ENCODE measurements around the gene DENND1B.

DNA sequence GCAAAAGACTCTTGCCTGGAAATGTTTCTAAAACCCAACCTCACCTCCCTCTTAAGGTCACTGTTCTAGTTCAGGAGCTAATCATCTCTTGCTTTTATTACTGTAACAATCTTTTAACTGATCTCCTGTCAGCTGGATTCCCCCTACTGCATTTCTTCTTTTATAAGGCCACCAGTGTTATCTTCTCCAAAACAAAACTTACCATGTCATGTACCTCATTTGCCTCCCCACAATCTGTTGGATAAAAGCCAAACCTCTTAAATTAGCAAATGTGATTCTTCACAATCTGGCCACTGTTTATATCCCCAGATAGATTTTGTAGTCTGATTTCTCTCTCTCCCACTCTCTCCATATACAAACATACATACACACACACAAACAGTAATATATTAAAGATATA lies 143.3 kb downstream of the DENND1B start:
- TF ChIP-seq, protein P1, sequence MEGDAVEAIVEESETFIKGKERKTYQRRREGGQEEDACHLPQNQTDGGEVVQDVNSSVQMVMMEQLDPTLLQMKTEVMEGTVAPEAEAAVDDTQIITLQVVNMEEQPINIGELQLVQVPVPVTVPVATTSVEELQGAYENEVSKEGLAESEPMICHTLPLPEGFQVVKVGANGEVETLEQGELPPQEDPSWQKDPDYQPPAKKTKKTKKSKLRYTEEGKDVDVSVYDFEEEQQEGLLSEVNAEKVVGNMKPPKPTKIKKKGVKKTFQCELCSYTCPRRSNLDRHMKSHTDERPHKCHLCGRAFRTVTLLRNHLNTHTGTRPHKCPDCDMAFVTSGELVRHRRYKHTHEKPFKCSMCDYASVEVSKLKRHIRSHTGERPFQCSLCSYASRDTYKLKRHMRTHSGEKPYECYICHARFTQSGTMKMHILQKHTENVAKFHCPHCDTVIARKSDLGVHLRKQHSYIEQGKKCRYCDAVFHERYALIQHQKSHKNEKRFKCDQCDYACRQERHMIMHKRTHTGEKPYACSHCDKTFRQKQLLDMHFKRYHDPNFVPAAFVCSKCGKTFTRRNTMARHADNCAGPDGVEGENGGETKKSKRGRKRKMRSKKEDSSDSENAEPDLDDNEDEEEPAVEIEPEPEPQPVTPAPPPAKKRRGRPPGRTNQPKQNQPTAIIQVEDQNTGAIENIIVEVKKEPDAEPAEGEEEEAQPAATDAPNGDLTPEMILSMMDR (IDR thresholded peaks at IDR 0.05), result no peak
- TF ChIP-seq POLR2A (IDR thresholded peaks at IDR 0.05) (no peak), EP300 (IDR thresholded peaks at IDR 0.05) (no peak)
